VCaP (cell line): ENCODE measurements around the gene SH3TC2.
A peak's percentile ranks its signal among the peaks of the same experiment; 100 is the strongest.

Experiments
- H3K27ac ChIP-seq: fragments of 450-650 bp; 2 replicates; pipeline ENCODE4 v1.5.1; 2017
- TF ChIP-seq, protein P1 (sequence below): fragments of 450-650 bp; conservative IDR thresholded peaks from 2 replicates; pipeline ENCODE4 v1.5.1; 2017; ENCODE audit warnings: mild to moderate bottlenecking, moderate library complexity

SH3TC2 gene

DNA sequence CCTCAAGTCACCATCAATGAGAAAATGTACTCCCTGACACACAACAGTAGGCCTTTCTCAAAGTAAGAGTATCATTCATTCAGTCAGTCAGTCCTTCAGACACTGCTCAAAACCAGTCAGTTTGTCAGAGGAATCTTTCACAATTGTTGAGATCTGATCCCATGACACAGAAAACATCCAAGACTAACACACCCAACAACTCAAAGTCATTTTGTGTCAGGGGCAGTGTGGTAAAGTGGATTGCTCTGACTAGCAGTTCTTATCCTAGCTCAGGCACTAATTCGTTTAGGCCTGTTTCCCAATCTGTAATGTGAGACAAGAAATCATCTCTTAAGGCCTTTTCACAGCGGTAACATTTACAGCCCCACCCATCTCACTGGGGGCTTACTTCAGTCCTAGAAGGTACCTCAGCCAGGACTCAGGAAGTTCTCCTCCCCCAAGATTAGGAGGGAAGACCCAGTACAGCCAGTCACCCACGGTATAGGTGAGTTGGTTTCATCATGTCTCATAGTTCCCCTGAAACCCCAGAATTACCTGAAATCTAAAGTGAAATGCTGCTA, 31.9 kb downstream of the SH3TC2 start:
- TF ChIP-seq, protein P1, sequence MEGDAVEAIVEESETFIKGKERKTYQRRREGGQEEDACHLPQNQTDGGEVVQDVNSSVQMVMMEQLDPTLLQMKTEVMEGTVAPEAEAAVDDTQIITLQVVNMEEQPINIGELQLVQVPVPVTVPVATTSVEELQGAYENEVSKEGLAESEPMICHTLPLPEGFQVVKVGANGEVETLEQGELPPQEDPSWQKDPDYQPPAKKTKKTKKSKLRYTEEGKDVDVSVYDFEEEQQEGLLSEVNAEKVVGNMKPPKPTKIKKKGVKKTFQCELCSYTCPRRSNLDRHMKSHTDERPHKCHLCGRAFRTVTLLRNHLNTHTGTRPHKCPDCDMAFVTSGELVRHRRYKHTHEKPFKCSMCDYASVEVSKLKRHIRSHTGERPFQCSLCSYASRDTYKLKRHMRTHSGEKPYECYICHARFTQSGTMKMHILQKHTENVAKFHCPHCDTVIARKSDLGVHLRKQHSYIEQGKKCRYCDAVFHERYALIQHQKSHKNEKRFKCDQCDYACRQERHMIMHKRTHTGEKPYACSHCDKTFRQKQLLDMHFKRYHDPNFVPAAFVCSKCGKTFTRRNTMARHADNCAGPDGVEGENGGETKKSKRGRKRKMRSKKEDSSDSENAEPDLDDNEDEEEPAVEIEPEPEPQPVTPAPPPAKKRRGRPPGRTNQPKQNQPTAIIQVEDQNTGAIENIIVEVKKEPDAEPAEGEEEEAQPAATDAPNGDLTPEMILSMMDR: no peak
- H3K27ac ChIP-seq: no peak overlapping the region

DNA sequence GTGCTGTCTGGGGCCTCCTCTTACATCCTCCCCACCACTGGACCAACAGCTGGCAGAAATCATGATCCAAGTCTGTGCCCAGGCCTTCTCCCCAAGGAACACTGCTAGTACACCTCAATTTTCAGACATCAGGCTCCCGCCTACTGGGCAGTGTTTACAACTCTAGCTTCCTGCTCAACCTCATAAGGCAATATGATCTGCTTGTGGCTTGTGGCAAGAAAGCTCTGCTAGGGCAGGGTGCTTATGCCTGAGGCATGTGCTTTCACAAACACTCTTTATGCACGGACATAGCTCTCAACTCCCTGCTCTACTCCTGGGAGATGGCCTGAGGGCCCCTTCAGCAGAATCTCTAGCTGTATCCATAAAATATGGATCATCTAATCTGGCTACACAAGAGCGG, 32.5 kb downstream of the SH3TC2 start:
- TF ChIP-seq, protein P1: no peak
- H3K27ac ChIP-seq: no peak overlapping the region

DNA sequence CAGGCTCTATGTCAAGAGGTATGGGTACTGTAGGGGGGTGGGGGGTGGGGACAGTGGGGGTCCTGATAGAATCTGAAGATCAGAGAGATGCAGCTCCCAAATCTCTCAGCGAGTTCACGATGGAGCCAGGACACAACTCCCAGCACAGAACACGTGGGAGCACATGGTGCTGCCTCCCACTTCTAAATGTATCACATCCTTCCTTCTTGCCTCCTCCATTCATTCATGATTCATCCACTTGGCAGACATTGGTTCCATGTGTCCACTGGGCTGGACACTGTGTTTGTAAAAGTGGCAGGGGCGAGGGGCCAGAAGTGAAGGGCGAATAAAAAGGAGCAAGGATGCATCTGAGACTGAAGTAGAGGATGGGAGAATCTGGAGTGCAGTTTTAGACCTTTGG, 33.9 kb downstream of the SH3TC2 start:
- TF ChIP-seq, protein P1: no peak
- no peak overlapping the region for H3K27ac ChIP-seq

DNA sequence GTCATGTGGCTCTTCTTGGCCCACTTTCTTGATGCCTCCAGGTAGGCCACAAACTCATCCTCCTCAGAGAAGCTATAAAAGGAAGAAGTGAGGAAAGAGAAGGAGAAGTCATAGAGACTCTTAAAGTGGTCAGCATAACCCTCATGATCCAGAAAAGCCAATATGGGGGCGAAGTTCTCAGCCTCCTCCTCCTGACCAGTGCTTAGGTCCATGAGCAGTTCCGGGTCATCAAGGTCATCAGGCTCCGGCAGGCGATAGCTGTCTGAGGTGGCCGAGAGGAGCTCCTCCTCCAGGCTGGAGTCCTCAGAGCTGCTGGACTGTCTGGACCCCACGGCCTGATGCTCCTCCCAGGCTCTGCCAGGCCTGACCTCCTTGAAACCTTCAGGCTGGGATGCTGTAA, 34.7 kb downstream of the SH3TC2 start:
- TF ChIP-seq, protein P1: no peak
- H3K27ac ChIP-seq: no peak overlapping the region

DNA sequence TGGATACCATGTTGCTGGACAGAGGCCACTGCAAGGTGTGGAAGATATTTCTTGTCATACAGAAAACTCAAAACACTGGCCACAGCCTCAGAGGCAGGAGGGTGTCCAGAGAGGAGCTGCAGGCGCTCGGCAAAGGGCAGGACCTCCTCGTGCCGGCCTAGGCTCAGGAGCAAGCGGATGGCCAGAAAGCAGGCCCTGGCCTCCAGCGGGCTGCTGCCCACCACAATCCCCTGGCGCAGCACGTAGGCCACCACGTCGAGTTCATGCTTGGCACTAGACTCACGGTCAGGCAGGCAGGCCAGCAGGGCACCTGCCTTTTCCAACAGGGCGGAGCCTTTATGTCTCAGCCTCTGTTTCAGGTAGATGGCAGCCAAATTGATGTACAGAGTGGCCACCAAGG, 35.2 kb downstream of the SH3TC2 start:
- H3K27ac ChIP-seq: no peak overlapping the region
- TF ChIP-seq, protein P1: no peak

DNA sequence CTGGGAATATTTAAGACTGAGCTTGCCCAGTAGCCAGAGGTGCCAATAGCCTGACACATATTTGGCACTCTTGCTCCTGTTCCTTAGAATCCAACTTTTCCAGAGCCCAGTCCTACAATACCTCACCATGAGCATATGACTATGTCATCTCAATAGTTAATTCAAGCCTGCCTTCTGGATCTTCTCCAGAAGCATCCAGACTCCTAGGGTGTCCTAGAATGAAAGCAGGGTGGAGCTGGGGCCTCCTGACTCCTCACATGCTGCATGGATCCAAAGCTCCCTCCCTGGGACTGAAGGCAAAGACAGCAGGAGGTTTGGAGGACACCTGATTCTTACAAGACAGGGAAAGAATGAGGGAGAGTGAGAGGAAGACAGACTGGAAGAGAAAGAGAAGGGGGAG, 37.9 kb downstream of the SH3TC2 start:
- peak overlapping the region; percentile 33; the same call in 1 of the 2 replicates for H3K27ac ChIP-seq
- TF ChIP-seq, protein P1: no peak

DNA sequence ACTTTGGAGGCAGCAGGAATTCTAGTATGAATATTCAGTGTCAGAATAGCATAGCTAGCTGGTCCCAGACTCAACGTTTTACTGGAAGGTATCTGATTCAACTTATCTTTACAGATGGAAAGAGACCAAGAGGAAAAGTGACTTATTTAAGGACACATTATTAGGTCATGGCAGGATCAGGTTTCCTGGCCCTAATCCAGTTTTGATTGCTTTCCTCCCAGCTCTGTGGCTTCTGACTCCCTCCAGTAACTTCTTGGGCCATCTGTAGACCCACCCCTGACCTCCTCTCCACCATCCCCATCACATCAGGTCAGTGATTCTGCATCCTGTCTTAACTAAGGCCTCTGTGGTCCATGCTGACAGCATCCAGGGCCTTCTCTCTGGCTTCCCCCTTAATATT, 38.4 kb downstream of the SH3TC2 start:
- TF ChIP-seq, protein P1: no peak
- peak overlapping the region; percentile 33; the same call in 1 of the 2 replicates for H3K27ac ChIP-seq
